Measurements from ENCODE around the gene ASPA. TPM values are rescaled to one million over a fixed set of nuclear protein-coding genes. Genes with fewer than 3 reads are reported as not detected.
"Not testable (repeated sequence)": the region's sequence is repeated elsewhere in the genome, so short reads cannot be mapped to it uniquely, and the experiment has no call there.

The ASPA gene
- polyA plus RNA-seq, 1 donor (not counting 4 experiments of a cell fraction or from before 2014, with no cell fraction given): not detected

DNA sequence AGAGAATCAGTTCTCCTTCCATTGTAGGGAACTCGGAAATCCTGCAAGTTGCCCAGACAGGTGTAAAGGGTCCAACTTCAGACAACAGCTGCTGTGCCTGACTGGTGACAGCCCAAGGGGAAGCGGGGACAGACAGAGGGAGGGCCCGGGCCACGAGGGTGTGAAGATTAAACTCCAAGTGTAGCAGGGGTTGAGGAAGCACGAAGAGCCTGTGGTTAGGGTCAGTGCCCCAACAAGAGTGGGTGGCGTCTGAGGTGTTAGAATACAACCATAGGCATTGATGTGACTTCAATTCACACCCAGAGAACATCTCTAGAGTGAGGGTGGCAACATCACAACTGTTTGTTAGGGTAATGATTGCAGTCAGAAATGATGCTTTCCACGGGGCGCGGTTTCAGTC lies 39.1 kb downstream of the ASPA start:
- TF ChIP-seq, protein P1, sequence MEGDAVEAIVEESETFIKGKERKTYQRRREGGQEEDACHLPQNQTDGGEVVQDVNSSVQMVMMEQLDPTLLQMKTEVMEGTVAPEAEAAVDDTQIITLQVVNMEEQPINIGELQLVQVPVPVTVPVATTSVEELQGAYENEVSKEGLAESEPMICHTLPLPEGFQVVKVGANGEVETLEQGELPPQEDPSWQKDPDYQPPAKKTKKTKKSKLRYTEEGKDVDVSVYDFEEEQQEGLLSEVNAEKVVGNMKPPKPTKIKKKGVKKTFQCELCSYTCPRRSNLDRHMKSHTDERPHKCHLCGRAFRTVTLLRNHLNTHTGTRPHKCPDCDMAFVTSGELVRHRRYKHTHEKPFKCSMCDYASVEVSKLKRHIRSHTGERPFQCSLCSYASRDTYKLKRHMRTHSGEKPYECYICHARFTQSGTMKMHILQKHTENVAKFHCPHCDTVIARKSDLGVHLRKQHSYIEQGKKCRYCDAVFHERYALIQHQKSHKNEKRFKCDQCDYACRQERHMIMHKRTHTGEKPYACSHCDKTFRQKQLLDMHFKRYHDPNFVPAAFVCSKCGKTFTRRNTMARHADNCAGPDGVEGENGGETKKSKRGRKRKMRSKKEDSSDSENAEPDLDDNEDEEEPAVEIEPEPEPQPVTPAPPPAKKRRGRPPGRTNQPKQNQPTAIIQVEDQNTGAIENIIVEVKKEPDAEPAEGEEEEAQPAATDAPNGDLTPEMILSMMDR (optimal IDR thresholded peaks at IDR 0.05 in 1 of 3, IDR thresholded peaks at IDR 0.05 in 1 of 3, conservative IDR thresholded peaks at IDR 0.05 in 1 of 3; ENCODE audit: extremely low read depth in 1 of 3, insufficient read depth in 2 of 3, low read length in 3 of 3): no peak
- no peak for TF ChIP-seq EZH2 (IDR thresholded peaks at IDR 0.05; ENCODE audit: low read length)
- Histone ChIP-seq H3K27me3 (ENCODE audit: control insufficient read depth, extremely low read depth, insufficient read depth, low read length) (no peaks in the 10 kb centered on the region), H3K4me2 (ENCODE audit: control insufficient read depth, extremely low read depth, insufficient read depth, low read depth, low read length) (no peak overlapping the region), H4K20me1 (ENCODE audit: control insufficient read depth, extremely low read depth, insufficient read depth, low read length) (no peaks in the 10 kb centered on the region), H2AFZ (ENCODE audit: control insufficient read depth, low read length) (no peak overlapping the region), H3K9me3 (ENCODE audit: control insufficient read depth, low read depth, low read length) (no peaks in the 10 kb centered on the region), H3K79me2 (ENCODE audit: control insufficient read depth, insufficient read depth, low read length) (no peaks in the 10 kb centered on the region), H3K4me3 (ENCODE audit: control insufficient read depth in 2 of 3, extremely low read depth in 1 of 3, insufficient read depth in 2 of 3, low read depth in 1 of 3, low read length in 3 of 3) (no peak overlapping the region), H3K4me1 (ENCODE audit: control insufficient read depth, extremely low read depth, insufficient read depth, low read length) (no peaks in the 10 kb centered on the region), H3K36me3 (ENCODE audit: control insufficient read depth in 2 of 2, extremely low read depth in 1 of 2, insufficient read depth in 2 of 2, low read length in 2 of 2) (peaks cover 16 to 32% of the 10 kb centered on the region in 2 experiments), H3K9ac (ENCODE audit: control insufficient read depth, extremely low read depth, insufficient read depth, low read length) (no peak overlapping the region), H3K27ac (ENCODE audit: control insufficient read depth, insufficient read depth, low read length) (no peak overlapping the region), H3K9me1 (ENCODE audit: control insufficient read depth, extremely low read depth, insufficient read depth, low read length) (no peaks in the 10 kb centered on the region)
- DNase-seq (ENCODE audit: low read depth, low spot score) (no peak), FAIRE-seq (no peak)
- dilution Hi-C loops (cut with MboI; ENCODE audit: extremely low pct_ligation_motif_present, low sequenced_read_pairs): no loop called here

DNA sequence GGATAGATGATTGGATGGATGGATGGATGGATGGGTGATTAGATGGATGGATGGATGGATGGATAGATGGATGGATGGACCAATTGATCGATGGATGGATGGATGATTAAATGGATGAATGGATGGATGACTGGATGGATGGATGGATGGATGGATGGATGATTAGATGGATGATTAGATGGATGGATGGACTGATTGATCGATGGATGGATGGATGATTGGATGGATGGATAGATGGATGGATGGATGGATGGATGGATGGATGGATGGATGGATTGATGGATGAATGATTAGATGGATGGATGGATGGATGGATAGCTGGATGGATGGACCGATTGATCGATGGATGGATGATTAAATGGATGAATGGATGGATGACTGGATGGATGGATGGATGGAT lies 43.7 kb downstream of the ASPA start:
- H3K9ac ChIP-seq (ENCODE audit: control insufficient read depth, extremely low read depth, insufficient read depth, low read length); H3K9me1 ChIP-seq (ENCODE audit: control insufficient read depth, extremely low read depth, insufficient read depth, low read length); H3K4me1 ChIP-seq (ENCODE audit: control insufficient read depth, extremely low read depth, insufficient read depth, low read length); H3K79me2 ChIP-seq (ENCODE audit: control insufficient read depth, insufficient read depth, low read length); H3K9me3 ChIP-seq (ENCODE audit: control insufficient read depth, low read depth, low read length); H3K27ac ChIP-seq (ENCODE audit: control insufficient read depth, insufficient read depth, low read length); H3K27me3 ChIP-seq (ENCODE audit: control insufficient read depth, extremely low read depth, insufficient read depth, low read length); H2AFZ ChIP-seq (ENCODE audit: control insufficient read depth, low read length); H3K4me3 ChIP-seq (ENCODE audit: control insufficient read depth in 2 of 3, extremely low read depth in 1 of 3, insufficient read depth in 2 of 3, low read depth in 1 of 3, low read length in 3 of 3); H3K4me2 ChIP-seq (ENCODE audit: control insufficient read depth, extremely low read depth, insufficient read depth, low read depth, low read length); FAIRE-seq; dilution Hi-C loops (cut with MboI; ENCODE audit: extremely low pct_ligation_motif_present, low sequenced_read_pairs); H4K20me1 ChIP-seq (ENCODE audit: control insufficient read depth, extremely low read depth, insufficient read depth, low read length); DNase-seq (ENCODE audit: low read depth, low spot score): not testable (repeated sequence)
- peaks cover 9 to 26% of the 10 kb centered on the region in 2 experiments for H3K36me3 ChIP-seq (ENCODE audit: control insufficient read depth in 2 of 2, extremely low read depth in 1 of 2, insufficient read depth in 2 of 2, low read length in 2 of 2)

DNA sequence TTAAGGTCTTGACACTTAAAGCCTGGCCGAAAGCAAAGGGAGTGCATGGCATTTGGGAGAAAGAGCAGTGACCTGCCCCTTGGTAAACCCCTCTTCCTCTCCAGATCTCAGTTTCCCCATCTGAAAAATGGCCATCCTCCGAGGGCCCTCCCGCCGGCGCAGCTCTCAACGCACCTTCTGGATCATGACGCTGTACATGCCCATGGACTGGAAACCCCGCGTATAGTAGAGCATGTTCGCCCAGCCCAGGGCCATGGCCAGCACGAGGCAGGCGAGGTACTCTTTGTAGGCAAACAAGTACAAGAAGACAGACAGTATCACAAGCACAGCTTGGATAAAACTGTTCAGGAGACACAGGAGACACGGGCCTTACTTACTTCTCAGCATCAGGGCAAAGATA lies 48.2 kb downstream of the ASPA start:
- no peaks in the 10 kb centered on the region for H3K27me3 ChIP-seq (ENCODE audit: control insufficient read depth, extremely low read depth, insufficient read depth, low read length)
- no peak overlapping the region for H3K4me2 ChIP-seq (ENCODE audit: control insufficient read depth, extremely low read depth, insufficient read depth, low read depth, low read length)
- FAIRE-seq (no peak), DNase-seq (ENCODE audit: low read depth, low spot score) (no peak)
- dilution Hi-C loops (cut with MboI; ENCODE audit: extremely low pct_ligation_motif_present, low sequenced_read_pairs): no loop called here
- no peaks in the 10 kb centered on the region for H3K9me3 ChIP-seq (ENCODE audit: control insufficient read depth, low read depth, low read length)
- H3K4me3 ChIP-seq (ENCODE audit: control insufficient read depth in 2 of 3, extremely low read depth in 1 of 3, insufficient read depth in 2 of 3, low read depth in 1 of 3, low read length in 3 of 3): no peak overlapping the region
- H4K20me1 ChIP-seq (ENCODE audit: control insufficient read depth, extremely low read depth, insufficient read depth, low read length): no peaks in the 10 kb centered on the region
- no peak overlapping the region for H3K9ac ChIP-seq (ENCODE audit: control insufficient read depth, extremely low read depth, insufficient read depth, low read length)
- H3K79me2 ChIP-seq (ENCODE audit: control insufficient read depth, insufficient read depth, low read length): no peaks in the 10 kb centered on the region
- H3K4me1 ChIP-seq (ENCODE audit: control insufficient read depth, extremely low read depth, insufficient read depth, low read length): no peaks in the 10 kb centered on the region
- H2AFZ ChIP-seq (ENCODE audit: control insufficient read depth, low read length): no peak overlapping the region
- H3K9me1 ChIP-seq (ENCODE audit: control insufficient read depth, extremely low read depth, insufficient read depth, low read length): no peaks in the 10 kb centered on the region
- TF ChIP-seq EZH2 (IDR thresholded peaks at IDR 0.05; ENCODE audit: low read length): no peak
- TF ChIP-seq, protein P1 (optimal IDR thresholded peaks at IDR 0.05 in 1 of 3, IDR thresholded peaks at IDR 0.05 in 1 of 3, conservative IDR thresholded peaks at IDR 0.05 in 1 of 3; ENCODE audit: extremely low read depth in 1 of 3, insufficient read depth in 2 of 3, low read length in 3 of 3): no peak
- no peak overlapping the region for H3K27ac ChIP-seq (ENCODE audit: control insufficient read depth, insufficient read depth, low read length)
- H3K36me3 ChIP-seq (ENCODE audit: control insufficient read depth in 2 of 2, extremely low read depth in 1 of 2, insufficient read depth in 2 of 2, low read length in 2 of 2): peaks cover 11 to 30% of the 10 kb centered on the region in 2 experiments
